GM21528 (cell line): ENCODE results near the gene RCSD1.

Experiments
- ATAC-seq: cut with Tn5 transposase; IDR thresholded peaks from one replicate; pipeline ENCODE4 v1.9.1; 2021; ENCODE audit warnings: mild to moderate bottlenecking, moderate library complexity; ENCODE audit not compliant: unreplicated experiment, low FRiP score

RCSD1 gene

GRCh38 chr1:167640051-167640450 is 10.0 kb downstream of the RCSD1 start:
- no peak for ATAC-seq

GRCh38 chr1:167641786-167642500 is 11.9 kb downstream of the RCSD1 start:
- no peak for ATAC-seq

GRCh38 chr1:167642501-167642826 is 12.4 kb downstream of the RCSD1 start:
- no peak for ATAC-seq

- no peak for ATAC-seq
These were observed 13.4 kb downstream of the RCSD1 start for GRCh38 chr1:167643441-167643840.

GRCh38 chr1:167644551-167644950 is 14.5 kb downstream of the RCSD1 start:
- no peak for ATAC-seq

- ATAC-seq = no peak
These were observed 15.1 kb downstream of the RCSD1 start for GRCh38 chr1:167645140-167645541.

GRCh38 chr1:167645625-167646414 is 15.8 kb downstream of the RCSD1 start:
- no peak for ATAC-seq

- no peak for ATAC-seq
These were observed 18.3 kb downstream of the RCSD1 start for GRCh38 chr1:167648252-167648849.

GRCh38 chr1:167648978-167649744 is 19.1 kb downstream of the RCSD1 start:
- no peak for ATAC-seq

- ATAC-seq = peak; percentile 77
These were observed 20.5 kb downstream of the RCSD1 start for GRCh38 chr1:167650269-167651160.

- no peak for ATAC-seq
These were observed 21.2 kb downstream of the RCSD1 start for GRCh38 chr1:167651161-167651693.

- ATAC-seq = no peak
These were observed 25.0 kb downstream of the RCSD1 start for GRCh38 chr1:167654975-167655575.

GRCh38 chr1:167656657-167657056 is 26.6 kb downstream of the RCSD1 start:
- no peak for ATAC-seq

- ATAC-seq = no peak
These were observed 28.7 kb downstream of the RCSD1 start for GRCh38 chr1:167658574-167659328.

GRCh38 chr1:167659450-167659849 is 29.4 kb downstream of the RCSD1 start:
- no peak for ATAC-seq

GRCh38 chr1:167659881-167660280 is 29.8 kb downstream of the RCSD1 start:
- ATAC-seq = no peak

GRCh38 chr1:167661527-167662426 is 31.7 kb downstream of the RCSD1 start:
- ATAC-seq = no peak
